ENCODE data around the gene IER3IP1.
"Not testable (repeated sequence)": the region's sequence is repeated elsewhere in the genome, so short reads cannot be mapped to it uniquely, and the experiment has no call there.

Gene IER3IP1

DNA sequence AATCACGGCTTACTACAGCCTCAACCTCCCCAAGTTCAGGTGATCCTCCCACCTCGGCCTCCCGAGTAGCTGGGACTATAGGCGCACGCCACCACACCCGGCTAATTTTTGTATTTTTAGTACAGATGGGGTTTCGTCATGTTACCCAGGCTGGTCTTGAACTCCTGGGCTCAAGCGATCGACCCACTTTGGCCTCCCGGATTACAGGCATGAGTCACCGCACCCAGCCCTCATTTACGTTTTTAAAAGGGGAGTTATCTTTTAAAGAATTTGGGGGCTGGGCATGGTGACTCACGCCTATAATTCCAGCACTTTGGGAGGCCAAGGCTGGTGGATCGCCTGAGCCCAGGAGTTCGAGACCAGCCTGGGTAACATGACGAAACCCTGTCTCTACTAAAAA is 17.8 kb downstream of the IER3IP1 start:
- DNase-seq = not testable (repeated sequence)

DNA sequence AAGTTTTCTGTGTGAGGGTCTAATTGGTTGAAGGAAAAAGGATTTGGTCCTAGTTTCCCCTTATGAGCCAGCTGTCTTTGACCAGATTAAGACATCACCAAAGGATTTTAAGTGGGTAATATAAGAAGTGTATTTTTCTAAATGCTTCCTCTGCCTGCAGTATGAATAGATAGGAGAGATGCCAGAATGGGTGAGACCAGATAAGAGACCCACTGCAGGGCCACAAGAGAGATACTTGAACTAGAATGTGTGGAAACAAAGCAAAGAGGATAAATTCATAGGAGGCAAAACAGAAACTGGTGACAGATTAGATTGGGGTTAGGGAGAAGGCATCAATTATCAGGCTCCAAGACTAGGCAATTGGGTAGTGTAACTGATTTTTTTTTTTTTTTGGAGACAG is 24.7 kb downstream of the IER3IP1 start:
- no peak for DNase-seq

DNA sequence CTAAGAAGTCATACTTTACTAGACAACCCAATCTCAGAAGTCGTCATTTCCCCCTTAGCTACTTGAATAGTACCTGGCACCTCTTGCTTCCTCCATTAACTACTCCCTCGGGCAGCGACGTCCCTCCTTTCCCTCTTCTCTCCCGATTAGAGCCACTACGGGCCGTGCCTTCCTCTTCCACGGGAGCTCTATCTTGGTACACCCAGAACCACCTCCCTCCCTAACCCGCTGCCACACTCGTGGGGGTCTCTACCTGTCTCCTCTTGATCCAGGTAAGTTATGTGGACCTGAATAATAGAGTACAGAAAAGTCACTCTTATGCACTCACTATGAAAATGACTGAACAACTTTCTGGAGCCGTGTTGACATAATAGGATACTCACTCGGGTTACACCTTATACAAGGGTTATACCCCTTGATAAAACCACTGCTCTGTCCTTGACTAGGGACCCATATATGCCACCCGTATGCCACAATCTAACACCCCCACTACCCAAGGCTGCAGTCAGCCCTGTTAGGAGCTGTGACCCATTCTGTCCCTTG is 25.3 kb downstream of the IER3IP1 start:
- peak; percentile 28 for DNase-seq

DNA sequence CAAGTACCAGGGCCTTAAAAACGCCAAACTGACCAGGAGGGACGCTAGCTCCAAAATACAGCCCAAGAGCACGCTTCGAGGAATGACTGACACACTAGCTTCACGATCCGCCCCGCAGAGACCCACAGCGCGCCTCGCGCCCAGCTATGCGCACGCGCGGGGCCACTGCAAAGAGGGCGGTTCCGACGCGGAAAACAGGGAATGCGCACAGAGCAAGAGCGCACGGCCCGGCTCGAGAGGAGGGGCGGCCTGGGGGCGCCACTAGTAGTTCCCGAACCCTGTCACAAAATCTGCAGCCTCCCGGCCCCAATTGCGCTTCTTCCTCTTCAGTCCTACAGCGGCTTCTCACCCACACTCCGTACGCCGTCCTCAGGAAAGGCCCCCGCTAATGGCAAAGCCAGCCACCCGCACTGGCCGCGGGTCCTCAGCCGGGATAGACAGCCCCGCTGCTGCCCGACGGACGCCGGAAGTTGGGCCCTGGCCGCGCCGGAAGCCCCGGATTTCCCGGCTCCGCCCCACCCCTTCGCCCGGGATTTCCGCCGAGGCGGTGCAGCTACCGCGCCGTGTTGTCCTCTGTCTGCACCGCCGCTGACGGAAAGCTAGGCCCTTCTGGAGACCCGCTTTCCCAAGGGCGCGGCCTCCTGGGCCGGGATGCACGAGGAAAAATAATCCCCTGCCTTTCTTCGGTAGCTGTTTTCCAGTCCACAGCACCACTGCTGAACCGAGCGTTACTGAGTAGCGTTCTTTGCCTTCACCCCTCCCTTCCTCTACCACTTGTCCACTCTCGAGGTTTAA is 25.9 kb downstream of the IER3IP1 start, which contains the start of gene HDHD2:
Gene HDHD2, minus strand, starts transcription at position 472 of the 795 bp plus-strand sequence. CDS start 14,061 bp downstream, outside the sequence.
- DNase-seq = peak; percentile 88

DNA sequence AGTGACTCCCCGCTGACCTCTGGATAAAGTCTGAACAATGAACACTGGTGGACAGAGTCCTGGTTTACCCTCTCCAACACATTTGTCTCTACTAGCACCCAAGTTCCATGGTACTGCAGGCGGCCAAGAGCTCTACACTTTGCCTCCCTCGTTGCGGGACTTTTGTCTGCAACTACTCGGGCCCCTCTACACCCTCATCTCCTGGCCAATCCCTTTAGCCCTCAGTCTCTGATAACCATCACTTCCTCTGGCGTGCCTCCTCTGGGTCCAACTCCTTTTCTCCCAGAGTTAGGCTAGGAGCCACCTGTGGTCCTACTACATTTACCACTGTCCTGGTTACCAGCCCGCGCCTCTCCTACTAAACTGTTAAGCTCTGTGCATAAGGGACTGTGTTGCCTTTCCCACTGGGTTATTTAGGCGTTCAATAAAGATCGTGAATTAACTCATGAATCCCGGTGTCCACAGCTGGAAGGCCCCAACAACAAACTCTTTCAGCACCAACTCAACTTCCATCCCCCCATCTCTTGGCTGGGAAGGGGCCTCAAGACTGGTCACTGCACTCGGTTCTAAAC is 26.6 kb downstream of the IER3IP1 start:
- DNase-seq = no peak

DNA sequence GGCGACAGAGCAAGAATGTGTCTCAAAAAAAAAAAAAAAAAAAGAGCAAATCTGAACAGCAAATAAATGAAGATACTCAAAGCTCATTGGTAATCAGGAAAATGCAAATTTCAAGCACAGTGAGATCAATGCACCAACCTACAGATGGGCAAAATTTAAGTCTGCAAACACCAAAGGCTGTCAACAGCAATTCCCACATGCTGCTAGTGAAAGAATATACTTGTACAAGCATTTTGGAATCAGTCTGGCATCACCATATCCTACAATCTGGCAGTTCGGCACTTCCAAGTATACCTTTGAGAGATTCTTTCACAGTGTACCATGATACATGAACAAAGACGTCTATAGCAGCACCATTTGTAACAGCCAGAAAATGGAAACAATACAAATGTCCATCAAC is 30.0 kb downstream of the IER3IP1 start:
- no peak for DNase-seq

DNA sequence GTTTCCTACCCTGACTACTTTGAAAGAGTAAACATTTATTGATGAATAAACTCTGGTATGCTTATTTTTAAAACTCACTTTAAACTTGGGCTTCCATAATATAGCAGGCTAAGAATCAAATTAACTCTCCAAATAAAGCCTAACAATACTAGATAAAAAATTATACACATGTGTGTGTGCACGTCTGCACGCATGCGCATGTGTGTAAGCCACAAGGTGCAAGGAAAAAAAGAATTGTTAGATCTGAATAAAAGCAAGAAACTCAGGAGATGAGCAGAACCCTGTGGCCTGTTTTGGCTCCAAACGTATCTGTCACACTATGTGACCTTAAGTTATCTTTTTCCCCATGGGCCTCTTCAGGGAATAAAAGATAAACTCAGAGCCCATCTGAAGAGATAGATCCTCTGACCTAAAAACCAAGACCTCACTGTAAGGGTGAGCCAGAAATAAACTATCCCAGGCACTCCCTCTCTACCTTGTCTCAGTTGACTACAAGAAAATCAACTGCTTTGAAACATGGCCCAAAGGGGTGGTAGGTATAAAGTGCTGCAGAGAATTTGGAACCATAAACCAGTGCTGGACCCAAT is 32.2 kb downstream of the IER3IP1 start:
- DNase-seq = no peak

DNA sequence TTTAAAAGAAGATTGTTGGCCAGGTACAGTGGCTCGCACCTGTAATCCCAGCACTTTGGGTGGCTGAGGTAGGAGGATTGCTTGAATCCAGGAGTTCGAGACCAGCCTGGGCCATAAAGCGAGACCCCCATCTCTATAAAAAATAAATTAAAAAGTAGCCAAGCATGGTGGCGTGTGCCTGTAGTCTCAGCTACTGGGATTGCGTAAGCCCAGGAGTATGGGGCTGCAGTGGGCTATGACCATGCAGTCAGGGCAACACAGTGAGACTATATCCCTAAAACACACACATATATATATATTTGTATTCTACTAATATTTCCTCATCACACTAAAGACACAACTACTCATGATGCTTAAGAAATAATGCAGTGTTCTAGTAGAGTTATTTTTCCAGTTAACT is 33.0 kb downstream of the IER3IP1 start:
- no peak for DNase-seq

DNA sequence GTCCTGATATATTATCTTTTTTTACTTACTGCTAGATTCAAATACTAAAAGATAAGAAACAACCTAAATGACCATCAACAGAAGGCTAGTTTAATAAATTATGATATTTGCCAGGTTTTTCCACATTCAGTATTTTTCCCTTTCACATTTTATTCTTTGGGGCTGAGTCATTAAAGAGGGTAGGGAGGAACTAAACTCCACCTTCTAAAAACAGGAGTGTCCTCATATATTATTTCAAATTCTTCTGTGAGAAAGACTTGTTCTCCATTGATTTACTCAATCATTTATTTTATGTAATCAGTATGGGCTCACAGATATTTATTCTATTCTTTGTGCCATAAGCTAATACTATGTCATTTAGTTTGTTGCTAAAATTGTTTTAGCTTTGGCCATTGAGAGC is 34.9 kb downstream of the IER3IP1 start:
- DNase-seq = no peak

DNA sequence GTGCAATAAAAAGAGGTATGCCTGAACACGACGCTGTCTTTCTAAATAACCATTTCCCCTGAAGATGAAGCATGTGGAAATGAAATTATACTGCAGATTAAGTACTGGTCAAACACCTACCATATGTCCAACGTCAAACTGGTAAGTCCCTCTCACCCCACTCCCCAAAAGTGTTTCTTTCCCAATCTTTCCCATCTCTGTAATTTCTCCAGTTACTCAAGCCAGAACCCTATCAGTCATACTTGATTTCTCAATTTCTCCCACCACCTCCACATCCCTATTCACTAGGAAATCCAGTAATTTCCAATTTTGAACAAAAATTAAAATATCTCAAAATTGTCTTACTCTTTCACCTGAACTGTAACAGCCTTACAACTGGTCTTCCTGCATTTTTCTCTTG is 55.0 kb downstream of the IER3IP1 start:
- no peak for DNase-seq

DNA sequence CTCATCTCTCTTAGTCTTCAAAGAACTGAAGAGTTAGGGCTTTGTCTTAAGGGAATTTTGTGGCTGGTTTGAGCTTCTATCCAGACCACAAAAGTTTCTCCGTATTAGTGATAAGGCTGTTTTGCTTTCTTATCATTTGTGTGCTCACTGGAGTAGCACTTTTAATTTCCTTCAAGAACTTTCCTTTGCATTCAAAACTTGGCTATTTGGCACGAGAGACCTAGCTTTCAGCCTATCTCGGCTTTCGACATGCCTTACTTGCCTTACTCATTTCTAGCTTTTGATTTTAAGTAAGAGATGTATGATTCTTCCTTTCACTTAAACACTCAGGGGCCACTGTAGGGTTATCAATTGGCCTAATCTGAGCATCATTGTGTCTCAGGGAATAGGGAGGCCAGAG is 55.7 kb downstream of the IER3IP1 start:
- DNase-seq = no peak

DNA sequence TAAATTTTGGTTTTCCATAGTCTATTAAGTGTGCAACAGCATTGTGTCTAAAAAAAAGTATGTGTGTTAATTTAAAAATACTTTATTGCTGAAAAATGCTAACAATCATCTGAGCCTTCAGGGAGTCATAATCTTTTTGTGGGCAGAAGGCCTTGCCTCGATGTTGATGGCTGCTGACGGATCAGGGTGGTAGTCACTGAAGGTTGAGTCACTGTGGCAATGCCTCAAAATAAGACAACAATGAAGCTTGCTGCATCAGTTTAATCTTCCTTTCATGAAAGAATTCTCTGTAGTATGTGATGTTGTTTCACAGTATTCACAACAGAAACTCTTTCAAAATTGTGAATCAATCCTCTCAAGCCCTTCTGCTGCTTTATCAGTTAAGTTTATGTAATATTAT is 57.2 kb downstream of the IER3IP1 start:
- DNase-seq = no peak

DNA sequence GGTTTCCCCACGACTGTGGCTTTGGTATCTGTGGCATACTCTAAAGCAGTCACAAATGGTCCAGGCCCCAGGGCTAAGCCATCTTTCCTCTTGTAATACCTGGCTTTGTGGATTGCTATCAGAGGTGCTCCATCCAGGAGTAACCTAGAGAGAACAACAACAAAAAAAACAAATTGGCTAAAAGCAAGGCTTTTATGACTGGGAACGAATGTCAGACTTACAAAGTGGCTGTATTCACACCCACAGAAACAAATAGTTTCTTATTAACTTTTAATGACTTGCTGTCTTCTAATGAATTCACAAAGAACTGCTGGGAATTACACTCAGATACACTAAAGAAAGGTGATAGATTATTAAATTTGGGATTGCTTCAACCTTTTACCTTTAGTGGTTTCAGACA is 61.0 kb downstream of the IER3IP1 start:
- DNase-seq = no peak

DNA sequence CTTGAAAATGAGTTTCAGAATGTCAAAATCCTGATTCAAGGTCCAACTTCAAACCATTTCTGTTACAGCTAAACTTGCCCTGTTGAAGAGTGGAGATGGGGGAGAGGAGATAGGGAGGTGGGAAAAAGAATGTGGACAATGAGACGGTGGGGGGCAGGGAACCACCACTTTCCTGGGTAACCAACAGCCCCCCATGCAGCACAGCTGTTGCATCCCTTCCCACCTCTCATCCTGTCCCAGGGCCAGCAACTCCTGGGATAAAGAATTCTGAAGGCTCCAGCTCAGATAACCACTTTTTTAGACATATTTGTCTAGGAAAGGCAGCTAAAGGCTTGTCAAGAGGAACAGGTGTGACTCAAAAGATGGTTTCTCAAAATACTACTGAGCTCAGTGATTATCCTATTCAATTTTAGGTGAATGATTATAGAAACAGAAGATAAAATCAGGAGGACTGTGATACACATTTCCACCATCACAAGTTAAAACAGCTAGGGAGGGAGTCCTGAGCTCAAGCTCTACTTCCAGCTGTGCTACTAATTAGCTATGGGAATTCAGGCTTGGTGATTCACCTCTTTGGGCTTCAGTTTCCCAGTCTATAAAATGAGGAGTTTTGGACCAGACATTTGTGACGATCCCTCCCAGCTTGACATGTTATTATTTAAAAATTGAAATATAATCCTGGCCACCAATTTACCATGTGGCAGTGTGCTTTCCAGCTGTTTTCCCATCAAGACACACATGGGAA is 62.2 kb downstream of the IER3IP1 start:
- DNase-seq = no peak

DNA sequence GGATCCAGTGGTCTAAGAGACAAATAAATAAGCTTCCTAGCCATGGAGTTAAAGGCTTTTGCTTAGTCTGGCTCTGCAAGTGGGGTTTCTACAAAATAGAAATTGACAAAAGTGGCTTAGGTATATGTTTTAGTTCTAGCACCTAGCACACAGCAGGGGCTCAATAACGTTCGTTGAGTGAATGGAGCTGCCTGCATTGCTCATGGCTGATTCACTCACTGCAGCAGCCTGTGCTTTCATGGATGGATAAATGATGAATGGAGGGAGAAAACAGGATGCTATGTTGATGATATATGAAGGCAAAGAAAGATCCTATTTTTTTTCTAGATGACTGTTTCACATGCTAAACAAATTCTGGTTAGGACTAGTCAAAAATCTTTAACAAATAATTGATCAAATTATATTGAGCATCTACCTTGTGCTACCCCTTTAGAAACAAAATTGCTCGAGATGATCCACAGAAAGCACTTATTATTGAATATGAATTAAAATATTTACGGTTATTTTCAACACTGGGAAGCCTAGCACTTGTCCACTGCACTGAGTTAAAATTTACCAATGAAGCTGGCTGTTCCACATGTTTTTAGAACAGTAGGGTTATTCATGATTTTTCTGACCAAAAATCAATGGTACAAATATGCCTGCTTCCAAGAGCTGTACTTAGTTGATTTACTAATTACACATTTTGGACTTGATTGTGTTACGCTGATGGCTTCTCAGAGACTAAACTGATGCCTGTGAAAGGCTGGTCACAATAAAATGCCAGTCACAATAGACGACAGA is 65.5 kb downstream of the IER3IP1 start:
- DNase-seq = no peak

DNA sequence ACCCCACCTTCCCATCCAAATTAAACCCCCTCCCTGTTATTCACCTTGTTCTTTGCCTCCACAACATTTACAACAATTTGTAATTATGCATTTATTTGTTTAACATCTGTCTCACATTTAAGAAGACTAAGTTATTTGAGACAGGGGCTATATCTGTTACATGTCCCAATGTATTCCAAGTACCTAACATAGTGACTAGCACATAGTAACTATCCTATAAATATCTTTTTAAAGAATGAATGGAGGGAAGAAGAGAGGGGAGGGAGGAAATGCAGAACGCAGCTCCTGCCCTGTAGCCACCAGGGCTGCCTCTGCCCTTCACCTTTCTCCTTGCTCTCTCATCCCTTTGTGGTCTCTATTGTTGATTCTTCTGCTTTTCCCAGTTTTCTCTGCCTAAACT is 66.4 kb downstream of the IER3IP1 start:
- no peak for DNase-seq

DNA sequence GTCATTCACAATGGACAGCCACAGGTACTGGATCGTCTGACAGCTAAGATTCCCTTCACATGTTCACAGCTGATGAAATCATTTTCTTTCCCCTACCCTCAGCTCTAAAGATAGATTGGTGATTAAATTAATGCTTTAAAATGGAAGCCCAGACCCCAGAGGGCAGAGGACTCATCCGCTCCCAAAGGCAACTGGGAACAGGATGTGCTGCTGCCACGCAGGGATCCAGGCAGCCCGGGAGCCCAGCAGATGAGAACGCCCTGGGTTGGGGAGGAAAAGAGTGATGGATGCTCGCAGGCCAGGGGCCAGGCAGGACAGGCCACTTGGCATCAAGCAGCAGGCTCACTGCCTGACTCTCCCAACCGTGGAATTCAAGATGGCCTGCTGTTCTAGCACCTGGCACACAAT is 67.2 kb downstream of the IER3IP1 start:
- DNase-seq = no peak

DNA sequence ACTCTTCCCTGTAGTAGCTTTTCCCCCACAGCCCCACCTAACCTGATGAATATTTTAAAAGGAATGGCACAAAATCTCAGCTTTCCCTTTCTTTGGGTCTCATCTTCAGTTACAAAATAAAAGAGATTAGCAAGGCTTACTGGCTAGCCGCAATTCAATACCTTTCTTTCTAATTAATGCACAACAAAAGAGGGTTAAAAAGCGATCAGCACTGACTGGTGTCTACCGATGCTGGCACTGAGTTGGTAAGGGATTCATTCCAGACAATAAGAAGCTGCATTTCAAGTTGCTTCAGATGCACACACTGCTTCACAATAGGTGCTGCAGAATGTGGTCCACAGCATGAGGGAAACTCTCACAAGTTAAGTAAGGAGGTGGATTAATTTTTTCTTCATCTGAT is 67.8 kb downstream of the IER3IP1 start:
- no peak for DNase-seq
